ENCODE data around the gene ENPP5. TPM values are rescaled to one million over a fixed set of nuclear protein-coding genes. Genes with fewer than 3 reads are reported as not detected.

ENPP5 gene
- total and polyA plus RNA-seq, 2 of the 4 experiments (the other 2 are of a cell fraction): under 0.01 TPM; not detected in 1

- no peak overlapping the region for H3K4me2 ChIP-seq (ENCODE audit: low read depth, low read length)
- no peak overlapping the region for H2AK5ac ChIP-seq (ENCODE audit: low read depth, low read length)
- intact Hi-C loops (cut with micrococcal nuclease) (no loop called here), dilution Hi-C loops (cut with HindIII; ENCODE audit: low sequenced_read_pairs, unreplicated experiment) (no loop called here), in situ Hi-C loops (cut with MboI; ENCODE audit: low sequenced_read_pairs) (no loop called here)
- DNase-seq: no peak
- H3K4me3 ChIP-seq (ENCODE audit: insufficient read depth, low read depth, low read length): no peak overlapping the region
- no peak overlapping the region for H3K27ac ChIP-seq (ENCODE audit: insufficient read depth, low read length)
- no peak for TF ChIP-seq CHD1 (IDR thresholded peaks at IDR 0.05; ENCODE audit: low read depth, low read length)
- H2BK5ac ChIP-seq (ENCODE audit: low read depth, low read length, poor library complexity, severe bottlenecking): no peak overlapping the region
- H3K23ac ChIP-seq (ENCODE audit: low read depth, low read length): no peak overlapping the region
- H3K18ac ChIP-seq (ENCODE audit: low read depth, low read length): no peak overlapping the region
- no peaks in the 10 kb centered on the region for H3K9me3 ChIP-seq (ENCODE audit: control insufficient read depth, insufficient read depth, low read length)
- H3K56ac ChIP-seq (ENCODE audit: extremely low read depth, insufficient read depth, low read length): no peak overlapping the region
- H3K9ac ChIP-seq (ENCODE audit: low read depth, low read length): no peak overlapping the region
- H2BK120ac ChIP-seq (ENCODE audit: low read depth, low read length): no peak overlapping the region
- H3K36me3 ChIP-seq (ENCODE audit: control insufficient read depth, insufficient read depth, low read length): no peaks in the 10 kb centered on the region
- no peaks in the 10 kb centered on the region for H3K79me1 ChIP-seq (ENCODE audit: low read depth in 1 of 2, low read length in 2 of 2)
- no peaks in the 10 kb centered on the region for H3K9me1 ChIP-seq (ENCODE audit: insufficient read depth, low read length)
- H2BK20ac ChIP-seq (ENCODE audit: low read depth, low read length): no peak overlapping the region
- no CpG with 5 or more reads among the region's 2 CpGs for WGBS, 2 experiments (ENCODE audit: extremely low coverage in 2 of 2, insufficient read length in 1 of 2)
- no peak overlapping the region for H4K5ac ChIP-seq (ENCODE audit: low read depth, low read length)
- BruUV-seq (replicated peaks): no TSS peak
- no peaks in the 10 kb centered on the region for H3K4me1 ChIP-seq (ENCODE audit: control insufficient read depth, insufficient read depth, low read length)
- no peak overlapping the region for H2AFZ ChIP-seq (replicated peaks; ENCODE audit: low read length, poor library complexity)
- POLR2A ChIA-PET (ENCODE audit: unreplicated experiment): interaction anchor here (0.6 kb wide), 1 partner anchor 375 kb away, joined by 3 read pairs; no protein-coding TSS in a partner anchor
- H3K27me3 ChIP-seq (ENCODE audit: control insufficient read depth, insufficient read depth, low read length): no peaks in the 10 kb centered on the region
- H2BK15ac ChIP-seq (ENCODE audit: low read depth, low read length): no peak overlapping the region
- H4K8ac ChIP-seq (ENCODE audit: low read depth in 2 of 2, low read length in 2 of 2): no peak overlapping the region
- H4K20me1 ChIP-seq (ENCODE audit: insufficient read depth, low read length): no peaks in the 10 kb centered on the region
- no peak overlapping the region for H3K14ac ChIP-seq (replicated peaks; ENCODE audit: low read depth, low read length)
- CTCF ChIA-PET: no interaction called here
- no peak overlapping the region for H4K91ac ChIP-seq (ENCODE audit: insufficient read depth, low read depth, low read length)
- H3K4ac ChIP-seq (ENCODE audit: low read depth, low read length): no peak overlapping the region
- no peak overlapping the region for H2AK9ac ChIP-seq (replicated peaks; ENCODE audit: low read depth, low read length, poor library complexity)
- ATAC-seq (ENCODE audit: low read depth): no peak
Observed at GRCh38 chr6:46136831-46137230, 33.9 kb downstream of the ENPP5 start.
